K562 (cell line): Measurements from ENCODE around the gene BCKDK. TPM values are rescaled to one million over a fixed set of nuclear protein-coding genes. Genes with fewer than 3 reads are reported as not detected.

ENCODE experiments used
- ASH1L ChIP-seq: fragments of 450-650 bp; IDR thresholded peaks from 2 replicates; pipeline ENCODE4 v1.6.1; 2018; ENCODE audit warnings: borderline replicate concordance, mild to moderate bottlenecking, low read depth; ENCODE audit not compliant: partially characterized antibody
- CREB1 ChIP-seq, 2 experiments: sonication (generic) in 1 of 2; formaldehyde crosslinking in 1 of 2; IDR thresholded peaks; 2 replicates each; pipeline versions ENCODE4 v1.6.1 to v1.8.0; 2012 to 2022; ENCODE audit warnings: inconsistent platforms in 1 of 2, mild to moderate bottlenecking in 1 of 2, missing genetic modification reagents in 1 of 2, moderate library complexity in 1 of 2
- FOSL1 ChIP-seq: fragments of 200-800 bp; sonication (Bioruptor generic); conservative IDR thresholded peaks from 2 replicates; pipeline ENCODE4 v1.6.1; 2016; ENCODE audit warnings: missing genetic modification characterization, missing compliant biosample characterization
- SIX5 ChIP-seq, 2 experiments: IDR thresholded peaks; 2 replicates each; pipeline ENCODE4 v1.6.1; 2011; ENCODE audit warnings: low read length in 2 of 2, borderline replicate concordance in 1 of 2, low read depth in 1 of 2, mild to moderate bottlenecking in 1 of 2, moderate library complexity in 1 of 2; ENCODE audit not compliant: insufficient read depth in 1 of 2
- SP2 ChIP-seq: IDR thresholded peaks from 2 replicates; pipeline ENCODE4 v1.6.1; 2011; ENCODE audit warnings: mild to moderate bottlenecking, low read depth, low read length, moderate library complexity; ENCODE audit not compliant: poor library complexity, severe bottlenecking; ENCODE audit errors: extremely low read depth
- TAF7 ChIP-seq: fragments of 450-650 bp; IDR thresholded peaks from 2 replicates; pipeline ENCODE4 v1.6.1; 2016; ENCODE audit warnings: missing genetic modification characterization, missing compliant biosample characterization
- TRIM24 ChIP-seq, 2 experiments: fragments of 450-650 bp; IDR thresholded peaks; 2 replicates each; pipeline ENCODE4 v1.6.1; 2016
- XRCC4 ChIP-seq: IDR thresholded peaks from one replicate; pipeline ENCODE4 v1.6.1; 2011; ENCODE audit not compliant: insufficient read depth, insufficient read length; ENCODE audit errors: extremely low read depth
- ZBTB17 ChIP-seq: fragments of 450-650 bp; formaldehyde crosslinking; IDR thresholded peaks from 2 replicates; pipeline ENCODE4 v1.4.0; 2020; ENCODE audit warnings: mild to moderate bottlenecking
- ZNF584 ChIP-seq: fragments of 200-800 bp; sonication (Bioruptor generic); IDR thresholded peaks from 2 replicates; pipeline ENCODE4 v1.6.1; 2016; ENCODE audit warnings: low read depth, mild to moderate bottlenecking, missing genetic modification characterization, missing compliant biosample characterization
- polyA plus RNA-seq, 8 experiments: library from polyadenylated mRNA; depleted of rRNA in 4 of 8; stranded (reverse) in 5 of 8; unstranded in 3 of 8; fragments of >200 nt; fragmentation: Nextera tagmentation in 2 of 8; fragmentation: Illumina TruSeq in 1 of 8; extraction: Ambion mirVana in 2 of 8; extraction: Trizol in 1 of 8; gene quantifications; 2 replicates each; pipeline versions ENCODE4 v1.2.1 to v1.2.3, GENCODE V29; 2011 to 2014; ENCODE audit warnings: inconsistent platforms in 1 of 8, missing spikeins in 1 of 8
- total RNA-seq, 7 experiments: library from RNA; depleted of rRNA in 6 of 7; stranded (reverse); fragments of >200 nt in 6 of 7; fragmentation: Illumina TruSeq in 2 of 7; extraction: Trizol in 2 of 7; gene quantifications; 2 replicates each; pipeline versions ENCODE4 v1.2.1 to v1.2.3, GENCODE V29; 2011 to 2021; ENCODE audit warnings: low replicate concordance in 1 of 7
- TF ChIP-seq, protein P1 (sequence below): fragments of 450-650 bp; IDR thresholded peaks from 2 replicates; pipeline ENCODE4 v1.6.1; 2014; ENCODE audit warnings: low read depth, mild to moderate bottlenecking, moderate library complexity, borderline replicate concordance
- TF ChIP-seq, protein P2 (sequence below): sonication (generic); formaldehyde crosslinking; IDR thresholded peaks from 2 replicates; pipeline ENCODE4 v1.8.0; 2023; ENCODE audit warnings: mild to moderate bottlenecking, missing genetic modification reagents
- TF ChIP-seq, protein P3 (sequence below): fragments of 250-450 bp; sonication (Bioruptor Pico); IDR thresholded peaks from 2 replicates; pipeline ENCODE4 v1.5.0; 2020; ENCODE audit warnings: mild to moderate bottlenecking
- TF ChIP-seq, protein P4 (sequence below): sonication (generic); IDR thresholded peaks from 2 replicates; pipeline ENCODE4 v1.6.1; 2016
- TF ChIP-seq, protein P5 (sequence below): sonication (generic); formaldehyde crosslinking; IDR thresholded peaks from 2 replicates; pipeline ENCODE4 v1.4.0; 2020; ENCODE audit warnings: mild to moderate bottlenecking, missing genetic modification reagents
- TF ChIP-seq, protein P6 (sequence below), 2 experiments: IDR thresholded peaks; 2 replicates each; pipeline ENCODE4 v1.6.1; 2012; ENCODE audit warnings: improper control_type of control experiment in 2 of 2, low read depth in 2 of 2, low read length in 2 of 2, borderline replicate concordance in 1 of 2

BCKDK gene
- total and polyA plus RNA-seq, 9 of the 15 experiments (the other 6 are each of a cell fraction or from before 2014, with no cell fraction given) = 0.58 to 34.8 (median 13.1) TPM

DNA sequence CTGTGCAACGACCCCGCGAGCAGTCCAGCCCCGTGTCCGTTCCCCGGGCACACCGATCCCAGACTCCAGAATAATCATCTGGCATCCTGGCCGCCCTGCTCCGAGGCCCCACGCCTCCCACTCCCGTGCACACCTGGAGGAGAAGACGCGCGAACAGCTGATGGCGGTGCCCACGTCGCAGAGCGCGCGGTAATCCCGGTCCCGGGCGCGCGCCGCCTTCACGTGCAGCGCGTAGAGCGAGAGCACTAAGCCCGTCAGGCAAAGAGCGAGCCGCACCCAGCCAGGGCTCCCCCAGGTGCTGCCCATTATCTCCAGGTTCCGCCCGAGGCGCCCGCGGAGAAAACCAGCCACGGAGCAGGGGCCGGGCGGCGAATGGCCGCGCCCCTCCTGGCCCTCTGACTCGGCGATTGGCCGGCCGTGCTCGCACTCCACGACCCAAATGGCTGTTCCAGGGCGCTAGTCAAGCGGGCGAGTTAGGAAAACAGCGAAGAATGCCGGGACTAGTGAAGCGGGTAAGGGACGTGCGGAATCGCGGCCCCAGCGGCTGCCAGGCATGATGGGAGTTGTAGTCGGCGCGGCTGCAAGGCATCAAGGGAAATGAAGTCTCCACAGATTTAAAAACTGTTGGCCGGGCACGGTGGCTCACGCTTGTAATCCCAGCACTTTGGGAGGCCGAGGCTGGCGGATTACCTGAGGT is 13.6 kb upstream of the BCKDK start, which contains the start of gene VKORC1 (continued):
- TF ChIP-seq, protein P1, sequence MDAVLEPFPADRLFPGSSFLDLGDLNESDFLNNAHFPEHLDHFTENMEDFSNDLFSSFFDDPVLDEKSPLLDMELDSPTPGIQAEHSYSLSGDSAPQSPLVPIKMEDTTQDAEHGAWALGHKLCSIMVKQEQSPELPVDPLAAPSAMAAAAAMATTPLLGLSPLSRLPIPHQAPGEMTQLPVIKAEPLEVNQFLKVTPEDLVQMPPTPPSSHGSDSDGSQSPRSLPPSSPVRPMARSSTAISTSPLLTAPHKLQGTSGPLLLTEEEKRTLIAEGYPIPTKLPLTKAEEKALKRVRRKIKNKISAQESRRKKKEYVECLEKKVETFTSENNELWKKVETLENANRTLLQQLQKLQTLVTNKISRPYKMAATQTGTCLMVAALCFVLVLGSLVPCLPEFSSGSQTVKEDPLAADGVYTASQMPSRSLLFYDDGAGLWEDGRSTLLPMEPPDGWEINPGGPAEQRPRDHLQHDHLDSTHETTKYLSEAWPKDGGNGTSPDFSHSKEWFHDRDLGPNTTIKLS = peak; percentile 87
- no peak for TF ChIP-seq ZBTB17 (CRISPR knock-in tag)
- TF ChIP-seq TAF7 (tag) = no peak
- no peak for TF ChIP-seq TRIM24 (IDR thresholded peaks at IDR 0.05)
- peak; percentile 39 for TF ChIP-seq SP2
- 0 out of 2 replicates have a peak, but pooled peaks have one; percentile 14 for TF ChIP-seq FOSL1 (tag)
- TF ChIP-seq, protein P2, sequence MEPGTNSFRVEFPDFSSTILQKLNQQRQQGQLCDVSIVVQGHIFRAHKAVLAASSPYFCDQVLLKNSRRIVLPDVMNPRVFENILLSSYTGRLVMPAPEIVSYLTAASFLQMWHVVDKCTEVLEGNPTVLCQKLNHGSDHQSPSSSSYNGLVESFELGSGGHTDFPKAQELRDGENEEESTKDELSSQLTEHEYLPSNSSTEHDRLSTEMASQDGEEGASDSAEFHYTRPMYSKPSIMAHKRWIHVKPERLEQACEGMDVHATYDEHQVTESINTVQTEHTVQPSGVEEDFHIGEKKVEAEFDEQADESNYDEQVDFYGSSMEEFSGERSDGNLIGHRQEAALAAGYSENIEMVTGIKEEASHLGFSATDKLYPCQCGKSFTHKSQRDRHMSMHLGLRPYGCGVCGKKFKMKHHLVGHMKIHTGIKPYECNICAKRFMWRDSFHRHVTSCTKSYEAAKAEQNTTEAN (CRISPR knock-in tag) = 0 out of 2 replicates have a peak, but pooled peaks have one; percentile 60
- TF ChIP-seq ZNF584 (CRISPR knock-in tag) = no peak
- TF ChIP-seq XRCC4 = no peak
- TF ChIP-seq, protein P3, sequence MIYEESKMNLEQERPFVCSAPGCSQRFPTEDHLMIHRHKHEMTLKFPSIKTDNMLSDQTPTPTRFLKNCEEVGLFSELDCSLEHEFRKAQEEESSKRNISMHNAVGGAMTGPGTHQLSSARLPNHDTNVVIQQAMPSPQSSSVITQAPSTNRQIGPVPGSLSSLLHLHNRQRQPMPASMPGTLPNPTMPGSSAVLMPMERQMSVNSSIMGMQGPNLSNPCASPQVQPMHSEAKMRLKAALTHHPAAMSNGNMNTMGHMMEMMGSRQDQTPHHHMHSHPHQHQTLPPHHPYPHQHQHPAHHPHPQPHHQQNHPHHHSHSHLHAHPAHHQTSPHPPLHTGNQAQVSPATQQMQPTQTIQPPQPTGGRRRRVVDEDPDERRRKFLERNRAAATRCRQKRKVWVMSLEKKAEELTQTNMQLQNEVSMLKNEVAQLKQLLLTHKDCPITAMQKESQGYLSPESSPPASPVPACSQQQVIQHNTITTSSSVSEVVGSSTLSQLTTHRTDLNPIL = no peak
- TF ChIP-seq, protein P4, sequence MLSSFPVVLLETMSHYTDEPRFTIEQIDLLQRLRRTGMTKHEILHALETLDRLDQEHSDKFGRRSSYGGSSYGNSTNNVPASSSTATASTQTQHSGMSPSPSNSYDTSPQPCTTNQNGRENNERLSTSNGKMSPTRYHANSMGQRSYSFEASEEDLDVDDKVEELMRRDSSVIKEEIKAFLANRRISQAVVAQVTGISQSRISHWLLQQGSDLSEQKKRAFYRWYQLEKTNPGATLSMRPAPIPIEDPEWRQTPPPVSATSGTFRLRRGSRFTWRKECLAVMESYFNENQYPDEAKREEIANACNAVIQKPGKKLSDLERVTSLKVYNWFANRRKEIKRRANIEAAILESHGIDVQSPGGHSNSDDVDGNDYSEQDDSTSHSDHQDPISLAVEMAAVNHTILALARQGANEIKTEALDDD = peak; percentile 99
- TF ChIP-seq CREB1 (IDR thresholded peaks at IDR 0.05) = peak; percentile 40; the same call in 1 of the 2 replicates
- TF ChIP-seq CREB1 (CRISPR knock-in tag; IDR thresholded peaks at IDR 0.05) = peak; percentile 59
- TF ChIP-seq SIX5 (IDR thresholded peaks at IDR 0.05; ENCODE audit: borderline replicate concordance in 1 of 2, insufficient read depth in 1 of 2, low read depth in 1 of 2, low read length in 2 of 2) = peak; percentile 79 to 80; a peak in 3 of 4 replicates
- TF ChIP-seq, protein P5, sequence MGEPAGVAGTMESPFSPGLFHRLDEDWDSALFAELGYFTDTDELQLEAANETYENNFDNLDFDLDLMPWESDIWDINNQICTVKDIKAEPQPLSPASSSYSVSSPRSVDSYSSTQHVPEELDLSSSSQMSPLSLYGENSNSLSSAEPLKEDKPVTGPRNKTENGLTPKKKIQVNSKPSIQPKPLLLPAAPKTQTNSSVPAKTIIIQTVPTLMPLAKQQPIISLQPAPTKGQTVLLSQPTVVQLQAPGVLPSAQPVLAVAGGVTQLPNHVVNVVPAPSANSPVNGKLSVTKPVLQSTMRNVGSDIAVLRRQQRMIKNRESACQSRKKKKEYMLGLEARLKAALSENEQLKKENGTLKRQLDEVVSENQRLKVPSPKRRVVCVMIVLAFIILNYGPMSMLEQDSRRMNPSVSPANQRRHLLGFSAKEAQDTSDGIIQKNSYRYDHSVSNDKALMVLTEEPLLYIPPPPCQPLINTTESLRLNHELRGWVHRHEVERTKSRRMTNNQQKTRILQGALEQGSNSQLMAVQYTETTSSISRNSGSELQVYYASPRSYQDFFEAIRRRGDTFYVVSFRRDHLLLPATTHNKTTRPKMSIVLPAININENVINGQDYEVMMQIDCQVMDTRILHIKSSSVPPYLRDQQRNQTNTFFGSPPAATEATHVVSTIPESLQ (CRISPR knock-in tag) = no peak
- TF ChIP-seq, protein P6, sequence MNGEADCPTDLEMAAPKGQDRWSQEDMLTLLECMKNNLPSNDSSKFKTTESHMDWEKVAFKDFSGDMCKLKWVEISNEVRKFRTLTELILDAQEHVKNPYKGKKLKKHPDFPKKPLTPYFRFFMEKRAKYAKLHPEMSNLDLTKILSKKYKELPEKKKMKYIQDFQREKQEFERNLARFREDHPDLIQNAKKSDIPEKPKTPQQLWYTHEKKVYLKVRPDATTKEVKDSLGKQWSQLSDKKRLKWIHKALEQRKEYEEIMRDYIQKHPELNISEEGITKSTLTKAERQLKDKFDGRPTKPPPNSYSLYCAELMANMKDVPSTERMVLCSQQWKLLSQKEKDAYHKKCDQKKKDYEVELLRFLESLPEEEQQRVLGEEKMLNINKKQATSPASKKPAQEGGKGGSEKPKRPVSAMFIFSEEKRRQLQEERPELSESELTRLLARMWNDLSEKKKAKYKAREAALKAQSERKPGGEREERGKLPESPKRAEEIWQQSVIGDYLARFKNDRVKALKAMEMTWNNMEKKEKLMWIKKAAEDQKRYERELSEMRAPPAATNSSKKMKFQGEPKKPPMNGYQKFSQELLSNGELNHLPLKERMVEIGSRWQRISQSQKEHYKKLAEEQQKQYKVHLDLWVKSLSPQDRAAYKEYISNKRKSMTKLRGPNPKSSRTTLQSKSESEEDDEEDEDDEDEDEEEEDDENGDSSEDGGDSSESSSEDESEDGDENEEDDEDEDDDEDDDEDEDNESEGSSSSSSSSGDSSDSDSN (IDR thresholded peaks at IDR 0.05; ENCODE audit: borderline replicate concordance in 1 of 2, low read depth in 2 of 2, low read length in 2 of 2) = peak; percentile 45 to 82; a peak in 2 of 4 replicates
- TF ChIP-seq ASH1L = no peak
